GM13976 (cell line): ENCODE data around the gene SPATS2L.

Source experiments
- DNase-seq: peaks from one replicate; pipeline ENCODE4 v3.0.0; 2012; ENCODE audit warnings: low spot score
- in situ Hi-C: fragments of 300-500 bp; cut with MboI; formaldehyde crosslinking; loops from one replicate; pipeline ENCODE4 v1.12.0; 2022; ENCODE audit warnings: low sequenced_read_pairs, mixed read lengths, inconsistent platforms; ENCODE audit not compliant: unreplicated experiment
- TF ChIP-seq, protein P1 (sequence below): IDR thresholded peaks from 2 replicates; pipeline ENCODE4 v1.5.1; 2012; ENCODE audit warnings: borderline replicate concordance, mild to moderate bottlenecking; ENCODE audit not compliant: insufficient read depth; ENCODE audit errors: extremely low read depth, missing control alignments, control extremely low read depth

SPATS2L gene

DNA sequence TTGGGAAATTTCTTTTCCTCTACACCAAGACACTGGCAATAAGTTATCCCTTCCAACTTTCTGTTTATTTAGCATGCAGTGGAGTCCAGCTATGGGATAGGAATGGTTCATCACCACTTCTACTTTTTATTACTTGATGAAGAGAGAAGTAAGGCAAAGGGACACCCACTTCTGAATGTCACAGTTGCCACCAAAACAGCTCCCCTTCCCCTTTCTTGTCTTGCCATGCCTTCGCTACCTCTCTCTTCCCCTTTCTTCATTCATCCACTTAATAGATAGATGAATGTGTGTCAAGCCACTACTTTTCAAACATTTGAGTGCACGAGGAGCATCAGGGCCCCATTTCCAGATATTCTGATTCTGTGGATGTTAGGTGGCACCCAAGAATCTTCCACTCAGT, 143.8 kb downstream of the SPATS2L start:
- TF ChIP-seq, protein P1, sequence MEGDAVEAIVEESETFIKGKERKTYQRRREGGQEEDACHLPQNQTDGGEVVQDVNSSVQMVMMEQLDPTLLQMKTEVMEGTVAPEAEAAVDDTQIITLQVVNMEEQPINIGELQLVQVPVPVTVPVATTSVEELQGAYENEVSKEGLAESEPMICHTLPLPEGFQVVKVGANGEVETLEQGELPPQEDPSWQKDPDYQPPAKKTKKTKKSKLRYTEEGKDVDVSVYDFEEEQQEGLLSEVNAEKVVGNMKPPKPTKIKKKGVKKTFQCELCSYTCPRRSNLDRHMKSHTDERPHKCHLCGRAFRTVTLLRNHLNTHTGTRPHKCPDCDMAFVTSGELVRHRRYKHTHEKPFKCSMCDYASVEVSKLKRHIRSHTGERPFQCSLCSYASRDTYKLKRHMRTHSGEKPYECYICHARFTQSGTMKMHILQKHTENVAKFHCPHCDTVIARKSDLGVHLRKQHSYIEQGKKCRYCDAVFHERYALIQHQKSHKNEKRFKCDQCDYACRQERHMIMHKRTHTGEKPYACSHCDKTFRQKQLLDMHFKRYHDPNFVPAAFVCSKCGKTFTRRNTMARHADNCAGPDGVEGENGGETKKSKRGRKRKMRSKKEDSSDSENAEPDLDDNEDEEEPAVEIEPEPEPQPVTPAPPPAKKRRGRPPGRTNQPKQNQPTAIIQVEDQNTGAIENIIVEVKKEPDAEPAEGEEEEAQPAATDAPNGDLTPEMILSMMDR, result no peak
- in situ Hi-C loops, result no loop called here
- DNase-seq, result no peak

DNA sequence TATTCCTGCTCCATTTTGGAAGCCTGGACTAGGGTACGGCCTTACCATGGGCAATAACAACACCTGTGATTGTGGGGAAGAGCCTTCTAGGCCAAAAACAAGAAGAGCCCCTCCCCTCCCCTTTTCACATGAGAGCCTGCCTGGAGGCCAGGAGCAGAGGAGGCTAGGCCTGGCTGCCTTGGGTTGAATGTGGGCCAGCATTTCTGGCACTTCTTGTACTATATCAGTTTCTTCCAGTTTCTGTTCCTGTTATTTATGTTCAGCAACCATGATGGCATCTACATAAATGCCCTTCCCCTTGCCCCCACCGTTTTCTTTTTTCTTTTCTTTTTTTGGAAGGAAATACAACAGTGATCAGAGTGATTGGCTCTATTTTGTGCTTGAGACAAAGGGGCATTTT, 145.0 kb downstream of the SPATS2L start:
- in situ Hi-C loops, result no loop called here
- DNase-seq, result no peak

DNA sequence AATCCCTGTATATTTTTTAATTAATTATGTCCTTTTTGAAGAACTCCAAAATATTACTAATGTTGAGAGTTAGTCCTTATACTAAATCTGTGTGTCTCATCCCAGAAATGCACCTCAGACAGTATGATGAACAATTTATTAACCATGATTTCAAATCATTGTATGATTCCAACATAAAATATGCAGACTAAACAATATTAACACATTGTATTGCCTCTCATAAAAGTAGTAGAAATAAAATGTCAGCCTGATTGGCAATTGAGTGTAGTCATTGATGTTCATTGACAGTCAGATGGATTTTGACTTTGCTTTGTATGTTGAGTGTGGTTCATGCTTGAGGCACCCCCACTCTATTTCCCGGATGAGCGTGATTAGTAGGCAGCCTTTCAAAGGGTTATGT, 145.9 kb downstream of the SPATS2L start:
- in situ Hi-C loops, result no loop called here
- TF ChIP-seq, protein P1, result no peak
- DNase-seq, result no peak

More for the DNA sequence above, 145.0 kb downstream of the SPATS2L start:
- TF ChIP-seq, protein P1, result no peak

DNA sequence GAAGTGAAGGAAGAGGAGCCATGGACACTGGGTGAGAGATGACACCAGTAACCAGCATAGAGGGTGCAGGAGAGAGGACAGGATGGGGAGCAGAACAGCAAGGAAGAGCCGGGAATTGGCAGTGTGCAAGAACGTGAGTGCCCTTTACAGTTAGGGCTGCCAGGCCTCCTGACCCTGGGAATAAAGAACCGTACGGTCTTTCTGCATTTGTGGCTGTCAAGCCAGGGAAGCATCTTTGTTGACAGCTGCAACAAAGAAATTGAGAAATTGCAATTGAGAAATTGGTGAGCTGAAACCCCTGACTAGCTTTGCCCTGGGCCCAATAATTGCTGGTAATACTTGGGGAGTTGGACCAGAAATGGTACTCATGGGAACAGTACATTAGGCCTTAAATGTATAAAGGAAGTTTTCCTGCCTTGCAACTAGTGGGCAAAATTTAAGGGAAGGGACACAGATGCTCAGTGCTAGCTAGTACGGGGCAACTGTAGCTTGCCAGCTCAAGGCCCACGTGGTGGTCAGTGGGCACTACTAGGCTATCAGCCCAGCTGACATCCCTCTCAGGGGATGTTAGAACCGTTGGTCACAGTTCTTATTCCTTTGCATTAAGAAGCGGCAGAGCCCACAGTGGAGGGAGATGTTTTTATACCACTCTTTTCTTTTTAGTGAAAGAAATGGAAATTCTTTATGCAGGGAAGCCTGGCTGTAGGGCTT, 146.8 kb downstream of the SPATS2L start:
- TF ChIP-seq, protein P1, result no peak
- in situ Hi-C loops, result no loop called here
- DNase-seq, result no peak

DNA sequence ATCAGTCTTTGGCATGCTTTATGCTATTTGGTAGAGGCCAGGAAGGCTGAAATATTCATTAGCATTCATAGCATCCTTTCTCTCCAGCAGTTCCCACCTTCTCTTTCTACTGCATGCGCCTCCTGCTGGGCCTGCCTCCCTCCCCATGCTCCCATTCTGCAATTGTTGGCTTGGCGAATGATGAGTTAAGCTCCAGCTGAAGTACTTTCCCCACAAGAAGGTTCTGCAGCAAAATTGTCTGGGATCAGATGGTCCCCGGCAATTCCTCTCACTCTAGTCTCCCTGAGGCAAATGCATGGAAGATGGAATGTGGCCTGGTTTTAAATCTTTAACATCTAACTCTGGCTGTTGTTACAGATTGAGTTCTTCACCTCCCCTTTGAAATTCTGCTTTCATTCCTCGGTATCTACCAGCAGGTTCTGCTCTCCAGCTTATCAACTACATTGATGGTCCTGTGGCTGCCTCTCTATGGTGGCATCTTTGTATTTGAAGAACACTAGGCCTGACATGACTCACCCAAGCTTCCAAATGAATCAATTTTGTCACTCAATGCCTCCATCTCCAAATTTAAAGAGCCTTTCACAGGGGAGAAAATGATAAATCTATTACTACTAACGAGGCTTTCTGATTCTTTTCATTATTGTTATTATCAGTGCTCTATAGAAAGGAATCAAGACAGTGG, 147.5 kb downstream of the SPATS2L start:
- in situ Hi-C loops, result no loop called here

DNA sequence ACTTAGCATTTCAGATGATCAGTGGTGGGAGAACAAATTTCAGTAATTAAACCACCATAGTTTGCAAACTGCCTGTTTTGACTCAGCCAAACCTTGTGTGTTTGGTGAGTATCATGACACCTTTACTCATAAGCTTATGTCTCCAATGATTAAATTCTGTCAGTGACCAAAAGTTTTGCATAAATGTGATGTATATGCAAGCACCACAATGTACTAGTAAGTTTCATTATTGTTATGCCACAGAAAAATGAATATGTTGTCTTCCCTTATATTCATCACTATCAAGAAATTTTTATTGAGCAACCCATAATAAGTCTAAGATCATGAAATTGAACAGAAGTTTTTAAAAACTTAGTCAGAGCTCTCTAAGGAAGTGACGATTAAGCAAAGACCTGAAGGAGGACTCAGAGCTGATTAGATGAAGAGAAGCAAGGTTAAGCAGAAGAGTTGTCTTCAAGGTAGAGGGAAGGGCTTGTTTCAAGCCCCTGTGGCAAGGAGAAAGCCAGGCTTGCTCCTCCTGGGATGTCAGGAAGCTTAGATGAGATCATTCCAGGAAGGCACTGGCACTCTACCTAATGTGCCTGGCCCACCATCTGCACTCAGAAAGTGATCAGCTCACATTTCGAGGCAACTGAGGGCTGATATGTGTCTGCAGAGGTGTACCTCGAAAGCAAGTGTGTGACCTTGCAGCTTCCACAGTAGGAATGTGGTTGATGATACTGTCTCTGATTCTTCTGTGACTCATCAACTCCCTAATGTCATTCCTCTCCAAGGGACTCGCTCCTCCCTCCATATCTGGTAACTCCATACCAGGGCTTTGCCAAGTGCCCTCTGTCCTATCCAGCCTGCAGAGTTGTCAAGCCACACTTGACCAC, 148.7 kb downstream of the SPATS2L start:
- TF ChIP-seq, protein P1, result no peak
- in situ Hi-C loops, result no loop called here
- no peak for DNase-seq

More for the DNA sequence above, 147.5 kb downstream of the SPATS2L start:
- TF ChIP-seq, protein P1, result no peak
- DNase-seq, result no peak
